MCF 10A (cell line): ENCODE results near the gene ANXA9. TPM values are rescaled to one million over a fixed set of nuclear protein-coding genes. Genes with fewer than 3 reads are reported as not detected.

Source experiments
- BruUV-seq: library from RNA; stranded (reverse); fragments of 400-500 nt; replicated peaks from 2 replicates; lab custom pipeline; 2021; lab: Mats Ljungman, UMichigan
- CTCF ChIA-PET: fragments of 300-600 bp; sonication (Branson Sonifier 250); formaldehyde crosslinking; extraction: SDS; loops from one replicate; lab custom pipeline; 2021; ENCODE audit warnings: antibody characterized with exemption, inconsistent platforms; lab: Yijun Ruan, JAX
- POLR2A ChIA-PET: fragments of 300-600, 350-650 bp; sonication (Branson Sonifier 250); formaldehyde crosslinking; extraction: SDS; loops from one replicate; lab custom pipeline; 2020; ENCODE audit warnings: antibody characterized with exemption, inconsistent platforms; lab: Yijun Ruan, JAX
- DNase-seq: peaks from one replicate; pipeline ENCODE4 v3.0.0-alpha.2; 2018; ENCODE audit not compliant: unreplicated experiment
- H3K27ac Mint-ChIP-seq: one replicate; pipeline ENCODE4 v1.8.0; 2022; ENCODE audit warnings: mild to moderate bottlenecking, low read depth, mixed read lengths; ENCODE audit not compliant: unreplicated experiment
- H3K27me3 Mint-ChIP-seq: one replicate; pipeline ENCODE4 v1.8.0; 2022; ENCODE audit warnings: mixed read lengths; ENCODE audit not compliant: insufficient read depth, unreplicated experiment
- H3K36me3 Mint-ChIP-seq: one replicate; pipeline ENCODE4 v1.8.0; 2022; ENCODE audit warnings: mild to moderate bottlenecking, moderate library complexity, mixed read lengths; ENCODE audit not compliant: insufficient read depth, unreplicated experiment
- H3K4me1 Mint-ChIP-seq: one replicate; pipeline ENCODE4 v1.8.0; 2022; ENCODE audit warnings: mixed read lengths; ENCODE audit not compliant: insufficient read depth, unreplicated experiment
- H3K4me3 Mint-ChIP-seq: one replicate; pipeline ENCODE4 v1.8.0; 2022; ENCODE audit warnings: mild to moderate bottlenecking, moderate library complexity, mixed read lengths; ENCODE audit not compliant: unreplicated experiment
- H3K9me3 Mint-ChIP-seq: one replicate; pipeline ENCODE4 v1.8.0; 2022; ENCODE audit warnings: mixed read lengths; ENCODE audit not compliant: unreplicated experiment
- CTCF ChIP-seq: fragments of 200-600 bp; IDR thresholded peaks from one replicate; pipeline ENCODE4 v1.8.0; 2022; ENCODE audit warnings: antibody characterized with exemption, mild to moderate bottlenecking; ENCODE audit not compliant: unreplicated experiment
- intact Hi-C: fragments of 100-400 bp; cut with micrococcal nuclease; formaldehyde crosslinking; loops from 2 replicates; pipeline ENCODE4 v1.14.1; 2022
- total RNA-seq: library from RNA; stranded (reverse); gene quantifications from 2 replicates; pipeline ENCODE4 v1.2.3, GENCODE V29; 2022

Gene ANXA9
- total RNA-seq, 1 experiment from 2014 or later = 0.37 TPM

- DNase-seq = no peak
- no peak for TF ChIP-seq CTCF
- POLR2A ChIA-PET = interaction anchor here (0.6 to 1.8 kb wide), 5 partner anchors 10 to 253 kb away, joined by 3 to 6 read pairs (median 4); partner anchors contain the start of gene MINDY1
- BruUV-seq = no TSS peak
- H3K36me3 Mint-ChIP-seq = peaks cover 97% of the 10 kb centered on the region
- intact Hi-C loops = no loop called here
- H3K4me1 Mint-ChIP-seq = peaks cover 8% of the 10 kb centered on the region
- H3K4me3 Mint-ChIP-seq = no peak overlapping the region
- H3K27ac Mint-ChIP-seq = no peak overlapping the region
- CTCF ChIA-PET = interaction anchor here (0.7 to 1.5 kb wide), 5 partner anchors 8 to 50 kb away, joined by 3 to 5 read pairs (median 3); no protein-coding TSS in a partner anchor
- no peaks in the 10 kb centered on the region for H3K27me3 Mint-ChIP-seq
- H3K9me3 Mint-ChIP-seq = no peaks in the 10 kb centered on the region
These were observed 18.6 kb upstream of the ANXA9 start for GRCh38 chr1:150963321-150964163.

GRCh38 chr1:150964164-150964489 is 18.0 kb upstream of the ANXA9 start:
- intact Hi-C loops = no loop called here
- ChIA-PET POLR2A (interaction anchor here (1.5 to 1.8 kb wide), 2 partner anchors 10 to 42 kb away, joined by 6 read pairs; partner anchors contain the start of gene MINDY1), CTCF (interaction anchor here (1.2 to 1.5 kb wide), 2 partner anchors 8 to 16 kb away, joined by 3 to 5 read pairs; no protein-coding TSS in a partner anchor)
- H3K9me3 Mint-ChIP-seq = no peaks in the 10 kb centered on the region
- H3K27ac Mint-ChIP-seq = no peak overlapping the region
- no peak overlapping the region for H3K4me3 Mint-ChIP-seq
- TF ChIP-seq CTCF = no peak
- H3K36me3 Mint-ChIP-seq = peaks cover 97% of the 10 kb centered on the region
- H3K27me3 Mint-ChIP-seq = no peaks in the 10 kb centered on the region
- TSS peak; percentile 18 for BruUV-seq
- no peak for DNase-seq
- peaks cover 8% of the 10 kb centered on the region for H3K4me1 Mint-ChIP-seq

GRCh38 chr1:150965605-150966004 is 16.5 kb upstream of the ANXA9 start:
- peaks cover 9% of the 10 kb centered on the region for H3K4me1 Mint-ChIP-seq
- ChIA-PET CTCF (interaction anchor here (0.5 to 2.3 kb wide), 7 partner anchors 8 to 59 kb away, joined by 3 to 13 read pairs (median 3); no protein-coding TSS in a partner anchor), POLR2A (interaction anchor here (0.6 to 1.9 kb wide), 3 partner anchors 9 to 594 kb away, joined by 3 to 12 read pairs (median 3); partner anchors contain the start of gene CERS2)
- H3K9me3 Mint-ChIP-seq = no peaks in the 10 kb centered on the region
- intact Hi-C loops = no loop called here
- DNase-seq = no peak
- H3K36me3 Mint-ChIP-seq = peaks cover 90% of the 10 kb centered on the region
- TF ChIP-seq CTCF = no peak
- no peak overlapping the region for H3K27ac Mint-ChIP-seq
- no peaks in the 10 kb centered on the region for H3K27me3 Mint-ChIP-seq
- BruUV-seq = TSS peak; percentile 54
- H3K4me3 Mint-ChIP-seq = no peak overlapping the region

- peaks cover 13% of the 10 kb centered on the region for H3K4me1 Mint-ChIP-seq
- H3K36me3 Mint-ChIP-seq = peaks cover 86% of the 10 kb centered on the region
- DNase-seq = no peak
- H3K27ac Mint-ChIP-seq = no peak overlapping the region
- TF ChIP-seq CTCF = no peak
- ChIA-PET POLR2A (interaction anchor here (0.7 to 1.9 kb wide), 4 partner anchors 8 to 34 kb away, joined by 3 to 12 read pairs (median 4); partner anchors contain the start of gene CERS2), CTCF (interaction anchor here (0.6 to 2.3 kb wide), 6 partner anchors 8 to 58 kb away, joined by 3 to 13 read pairs (median 3); no protein-coding TSS in a partner anchor)
- intact Hi-C loops = no loop called here
- BruUV-seq = no TSS peak
- H3K27me3 Mint-ChIP-seq = no peaks in the 10 kb centered on the region
- no peaks in the 10 kb centered on the region for H3K9me3 Mint-ChIP-seq
- H3K4me3 Mint-ChIP-seq = no peak overlapping the region
These were observed 16.1 kb upstream of the ANXA9 start for GRCh38 chr1:150966011-150966410.
